ENCODE measurements around the gene SLC10A7.

DNA sequence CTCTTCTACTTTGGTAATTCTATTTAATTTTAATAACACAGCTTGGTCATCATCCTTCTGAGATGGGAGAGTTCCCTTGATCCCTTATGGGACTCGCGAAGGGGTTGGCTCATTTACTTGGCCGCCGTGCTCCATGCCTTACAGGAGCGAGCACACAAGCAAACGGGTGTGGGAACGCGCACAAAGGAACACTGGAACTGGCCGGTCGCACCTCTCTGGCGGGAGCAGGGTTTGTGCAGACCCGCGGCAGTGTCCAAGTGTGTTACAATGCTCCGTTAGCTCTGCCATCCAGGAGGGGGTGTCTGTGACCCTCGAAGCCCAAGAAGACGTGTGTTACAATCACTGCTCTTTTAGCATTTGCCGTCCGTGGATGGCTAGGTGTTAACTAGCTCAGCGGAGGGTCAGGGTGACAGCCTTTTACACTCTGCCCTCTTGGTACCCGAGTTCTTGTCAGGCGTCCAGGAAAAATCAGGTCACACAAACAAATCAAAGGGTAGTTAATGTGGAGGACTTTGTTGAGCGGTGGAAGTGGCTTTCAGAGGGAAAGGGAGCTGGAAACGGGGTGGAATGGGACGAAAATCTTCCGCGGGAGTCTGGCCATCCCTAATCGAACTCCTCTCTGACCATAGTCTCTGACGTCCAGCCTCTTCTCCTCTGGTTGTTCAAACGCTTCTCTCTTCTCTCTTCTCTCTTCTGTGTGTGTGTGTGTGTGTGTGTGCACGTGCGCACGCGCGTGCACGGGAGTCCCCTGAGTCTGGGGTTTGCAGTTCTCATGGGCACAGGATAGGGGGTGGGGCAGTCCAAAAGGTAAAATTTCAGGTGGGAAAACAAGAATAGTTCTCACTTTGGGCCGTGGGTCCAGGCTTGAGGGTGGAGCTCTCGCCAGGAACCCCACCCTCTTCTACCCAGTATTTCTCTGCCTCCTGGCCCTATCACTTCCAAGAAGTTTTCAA is 76.3 kb downstream of the SLC10A7 start:
- TF ChIP-seq POLR2A (IDR thresholded peaks at IDR 0.05; ENCODE audit: low read depth, low read length) = no peak
- no peak for TF ChIP-seq POLR2AphosphoS5 (IDR thresholded peaks at IDR 0.05; ENCODE audit: low read depth, low read length)
- no peak for TF ChIP-seq TAF1 (IDR thresholded peaks at IDR 0.05; ENCODE audit: borderline replicate concordance, low read depth, low read length)

Data from GM12892 (cell line).